GM23338 (cell line): ENCODE data around the gene DOP1B. TPM values are rescaled to one million over a fixed set of nuclear protein-coding genes. Genes with fewer than 3 reads are reported as not detected.
A peak's percentile ranks its signal among the peaks of the same experiment; 100 is the strongest.

Experiments
- ATAC-seq: fragments of 200-7000 bp; cut with Tn5 transposase; 3 replicates; pipeline ENCODE4 v1.9.1; 2020
- DNase-seq: peaks from one replicate; pipeline ENCODE4 v3.0.0-alpha.2; 2015; ENCODE audit warnings: low spot score
- H2AFZ ChIP-seq: fragments of 200-600 bp; sonication (generic); 2 replicates; pipeline ENCODE4 v1.8.0; 2016; ENCODE audit warnings: antibody characterized with exemption, mild to moderate bottlenecking, moderate library complexity
- H3F3A ChIP-seq: fragments of 200-600 bp; sonication (generic); replicated peaks from 2 replicates; pipeline ENCODE4 v1.8.0; 2017; ENCODE audit warnings: antibody characterized with exemption, mixed run types, low read depth
- H3K27ac ChIP-seq: fragments of 200-600 bp; sonication (generic); 2 replicates; pipeline ENCODE4 v1.6.1; 2016; ENCODE audit warnings: low read depth
- H3K27me3 ChIP-seq: fragments of 200-600 bp; sonication (generic); 2 replicates; pipeline ENCODE4 v1.8.0; 2016; ENCODE audit warnings: mild to moderate bottlenecking, mixed run types, moderate library complexity; ENCODE audit not compliant: insufficient read depth
- H3K36me3 ChIP-seq: fragments of 200-600 bp; sonication (generic); 2 replicates; pipeline ENCODE4 v1.8.0; 2016; ENCODE audit warnings: mild to moderate bottlenecking; ENCODE audit not compliant: insufficient read depth
- H3K4me1 ChIP-seq: fragments of 200-600 bp; sonication (generic); 2 replicates; pipeline ENCODE4 v1.8.0; 2016; ENCODE audit warnings: mild to moderate bottlenecking, moderate library complexity; ENCODE audit not compliant: insufficient read depth
- H3K4me2 ChIP-seq: fragments of 200-600 bp; sonication (generic); 2 replicates; pipeline ENCODE4 v1.7.1; 2017; ENCODE audit warnings: mixed run types
- H3K4me3 ChIP-seq: fragments of 200-600 bp; sonication (generic); 2 replicates; pipeline ENCODE4 v1.6.1; 2016; ENCODE audit warnings: mixed run types
- H3K79me2 ChIP-seq: fragments of 200-600 bp; sonication (generic); replicated peaks from 2 replicates; pipeline ENCODE4 v1.8.0; 2017; ENCODE audit warnings: mild to moderate bottlenecking; ENCODE audit not compliant: insufficient read depth
- H3K9me2 ChIP-seq: fragments of 200-600 bp; sonication (generic); 2 replicates; pipeline ENCODE4 v1.8.0; 2017; ENCODE audit not compliant: insufficient read depth
- H4K20me1 ChIP-seq: fragments of 200-600 bp; sonication (generic); replicated peaks from 2 replicates; pipeline ENCODE4 v1.8.0; 2017; ENCODE audit warnings: mild to moderate bottlenecking; ENCODE audit not compliant: insufficient read depth
- H3K27ac Mint-ChIP-seq: 2 replicates; pipeline ENCODE4 v1.8.0; 2020; ENCODE audit warnings: inconsistent platforms, mild to moderate bottlenecking, moderate library complexity, mixed read lengths
- H3K27me3 Mint-ChIP-seq: 3 replicates; pipeline ENCODE4 v1.8.0; 2022; ENCODE audit warnings: low read depth, mild to moderate bottlenecking, moderate library complexity, mixed read lengths, inconsistent platforms; ENCODE audit not compliant: insufficient read depth, poor library complexity
- H3K36me3 Mint-ChIP-seq: 3 replicates; pipeline ENCODE4 v1.8.0; 2021; ENCODE audit warnings: low read depth, mild to moderate bottlenecking, inconsistent platforms, moderate library complexity, mixed read lengths
- H3K4me1 Mint-ChIP-seq: 3 replicates; pipeline ENCODE4 v1.8.0; 2020; ENCODE audit warnings: mild to moderate bottlenecking, inconsistent platforms, mixed read lengths
- H3K4me3 Mint-ChIP-seq: 3 replicates; pipeline ENCODE4 v1.8.0; 2021; ENCODE audit warnings: moderate library complexity, mild to moderate bottlenecking, inconsistent platforms, mixed read lengths
- H3K9me3 Mint-ChIP-seq: 3 replicates; pipeline ENCODE4 v1.8.0; 2020; ENCODE audit warnings: moderate library complexity, mild to moderate bottlenecking, inconsistent platforms, mixed read lengths
- EZH2 ChIP-seq: fragments of 200-600 bp; sonication (generic); IDR thresholded peaks from one replicate; pipeline ENCODE4 v1.8.0; 2017; ENCODE audit warnings: antibody characterized with exemption, mild to moderate bottlenecking, low read depth; ENCODE audit not compliant: unreplicated experiment
- EZH2phosphoT487 ChIP-seq: fragments of 200-600 bp; sonication (generic); IDR thresholded peaks from one replicate; pipeline ENCODE4 v1.8.1; 2018; ENCODE audit warnings: antibody characterized with exemption; ENCODE audit not compliant: unreplicated experiment
- JUNB ChIP-seq: IDR thresholded peaks from one replicate; pipeline ENCODE4 v1.6.1; 2016; ENCODE audit warnings: antibody characterized with exemption; ENCODE audit not compliant: unreplicated experiment
- POLR2AphosphoS5 ChIP-seq: IDR thresholded peaks from 2 replicates; pipeline ENCODE4 v1.6.1; 2016; ENCODE audit warnings: antibody characterized with exemption, low read depth
- STAT1 ChIP-seq: IDR thresholded peaks from one replicate; pipeline ENCODE4 v1.6.1; 2016; ENCODE audit warnings: antibody characterized with exemption; ENCODE audit not compliant: unreplicated experiment
- ZNF331 ChIP-seq: fragments of 250-450 bp; sonication (Bioruptor Pico); IDR thresholded peaks from 2 replicates; pipeline ENCODE4 v1.5.0; 2020; ENCODE audit warnings: low read depth, mild to moderate bottlenecking, moderate library complexity
- polyA plus RNA-seq: library from polyadenylated mRNA; unstranded; fragments of >200 nt; fragmentation: Nextera tagmentation; extraction: Ambion mirVana; gene quantifications from 2 replicates; pipeline ENCODE4 v1.2.1, GENCODE V29; 2016
- total RNA-seq: library from RNA; depleted of rRNA; stranded (reverse); fragments of >200 nt; shearing (Covaris generic); gene quantifications from 2 replicates; pipeline ENCODE4 v1.2.3, GENCODE V29; 2014
- TF ChIP-seq, protein P1 (sequence below): IDR thresholded peaks from one replicate; pipeline ENCODE4 v1.6.1; 2018; ENCODE audit warnings: antibody characterized with exemption; ENCODE audit not compliant: unreplicated experiment
- TF ChIP-seq, protein P2 (sequence below): IDR thresholded peaks from 2 replicates; pipeline ENCODE4 v1.6.1; 2016; ENCODE audit warnings: antibody characterized with exemption
- TF ChIP-seq, protein P3 (sequence below), 2 experiments: fragments of 200-600 bp in 1 of 2; sonication (generic) in 1 of 2; conservative IDR thresholded peaks; 2 replicates each; pipeline versions ENCODE4 v1.5.1 to v1.6.1; 2016 to 2017; ENCODE audit warnings: antibody characterized with exemption in 2 of 2, low read depth in 2 of 2, mild to moderate bottlenecking in 2 of 2, moderate library complexity in 1 of 2

Gene DOP1B
- total and polyA plus RNA-seq, 2 experiments from 2014 or later = 4.9 to 18.0 TPM

DNA sequence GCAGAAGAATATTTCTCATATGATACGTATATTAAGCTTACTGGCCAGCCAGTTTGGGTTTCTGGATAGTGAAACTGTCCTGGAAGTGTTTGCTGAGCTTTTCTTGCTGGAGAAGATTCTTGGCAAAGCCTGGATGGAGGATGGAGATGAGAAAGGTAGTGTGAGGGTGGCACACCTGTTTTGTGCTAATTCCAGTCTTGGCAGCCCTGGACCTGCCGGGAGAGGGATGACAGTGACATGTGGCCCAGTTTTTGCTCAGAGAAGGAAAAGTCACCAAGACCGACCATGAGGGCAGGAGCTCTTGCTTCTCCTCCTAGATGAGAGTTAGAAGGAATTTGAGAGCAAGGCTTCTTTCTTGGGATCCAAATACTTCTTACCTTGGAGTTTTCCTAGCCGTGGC, 34.1 kb downstream of the DOP1B start (continued):
- TF ChIP-seq EZH2phosphoT487 (no peak), JUNB (no peak), POLR2AphosphoS5 (no peak), EZH2 (no peak), STAT1 (no peak)
- TF ChIP-seq, protein P1, sequence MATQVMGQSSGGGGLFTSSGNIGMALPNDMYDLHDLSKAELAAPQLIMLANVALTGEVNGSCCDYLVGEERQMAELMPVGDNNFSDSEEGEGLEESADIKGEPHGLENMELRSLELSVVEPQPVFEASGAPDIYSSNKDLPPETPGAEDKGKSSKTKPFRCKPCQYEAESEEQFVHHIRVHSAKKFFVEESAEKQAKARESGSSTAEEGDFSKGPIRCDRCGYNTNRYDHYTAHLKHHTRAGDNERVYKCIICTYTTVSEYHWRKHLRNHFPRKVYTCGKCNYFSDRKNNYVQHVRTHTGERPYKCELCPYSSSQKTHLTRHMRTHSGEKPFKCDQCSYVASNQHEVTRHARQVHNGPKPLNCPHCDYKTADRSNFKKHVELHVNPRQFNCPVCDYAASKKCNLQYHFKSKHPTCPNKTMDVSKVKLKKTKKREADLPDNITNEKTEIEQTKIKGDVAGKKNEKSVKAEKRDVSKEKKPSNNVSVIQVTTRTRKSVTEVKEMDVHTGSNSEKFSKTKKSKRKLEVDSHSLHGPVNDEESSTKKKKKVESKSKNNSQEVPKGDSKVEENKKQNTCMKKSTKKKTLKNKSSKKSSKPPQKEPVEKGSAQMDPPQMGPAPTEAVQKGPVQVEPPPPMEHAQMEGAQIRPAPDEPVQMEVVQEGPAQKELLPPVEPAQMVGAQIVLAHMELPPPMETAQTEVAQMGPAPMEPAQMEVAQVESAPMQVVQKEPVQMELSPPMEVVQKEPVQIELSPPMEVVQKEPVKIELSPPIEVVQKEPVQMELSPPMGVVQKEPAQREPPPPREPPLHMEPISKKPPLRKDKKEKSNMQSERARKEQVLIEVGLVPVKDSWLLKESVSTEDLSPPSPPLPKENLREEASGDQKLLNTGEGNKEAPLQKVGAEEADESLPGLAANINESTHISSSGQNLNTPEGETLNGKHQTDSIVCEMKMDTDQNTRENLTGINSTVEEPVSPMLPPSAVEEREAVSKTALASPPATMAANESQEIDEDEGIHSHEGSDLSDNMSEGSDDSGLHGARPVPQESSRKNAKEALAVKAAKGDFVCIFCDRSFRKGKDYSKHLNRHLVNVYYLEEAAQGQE = no peak
- TF ChIP-seq, protein P2, sequence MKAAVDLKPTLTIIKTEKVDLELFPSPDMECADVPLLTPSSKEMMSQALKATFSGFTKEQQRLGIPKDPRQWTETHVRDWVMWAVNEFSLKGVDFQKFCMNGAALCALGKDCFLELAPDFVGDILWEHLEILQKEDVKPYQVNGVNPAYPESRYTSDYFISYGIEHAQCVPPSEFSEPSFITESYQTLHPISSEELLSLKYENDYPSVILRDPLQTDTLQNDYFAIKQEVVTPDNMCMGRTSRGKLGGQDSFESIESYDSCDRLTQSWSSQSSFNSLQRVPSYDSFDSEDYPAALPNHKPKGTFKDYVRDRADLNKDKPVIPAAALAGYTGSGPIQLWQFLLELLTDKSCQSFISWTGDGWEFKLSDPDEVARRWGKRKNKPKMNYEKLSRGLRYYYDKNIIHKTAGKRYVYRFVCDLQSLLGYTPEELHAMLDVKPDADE = no peak
- TF ChIP-seq, protein P3, sequence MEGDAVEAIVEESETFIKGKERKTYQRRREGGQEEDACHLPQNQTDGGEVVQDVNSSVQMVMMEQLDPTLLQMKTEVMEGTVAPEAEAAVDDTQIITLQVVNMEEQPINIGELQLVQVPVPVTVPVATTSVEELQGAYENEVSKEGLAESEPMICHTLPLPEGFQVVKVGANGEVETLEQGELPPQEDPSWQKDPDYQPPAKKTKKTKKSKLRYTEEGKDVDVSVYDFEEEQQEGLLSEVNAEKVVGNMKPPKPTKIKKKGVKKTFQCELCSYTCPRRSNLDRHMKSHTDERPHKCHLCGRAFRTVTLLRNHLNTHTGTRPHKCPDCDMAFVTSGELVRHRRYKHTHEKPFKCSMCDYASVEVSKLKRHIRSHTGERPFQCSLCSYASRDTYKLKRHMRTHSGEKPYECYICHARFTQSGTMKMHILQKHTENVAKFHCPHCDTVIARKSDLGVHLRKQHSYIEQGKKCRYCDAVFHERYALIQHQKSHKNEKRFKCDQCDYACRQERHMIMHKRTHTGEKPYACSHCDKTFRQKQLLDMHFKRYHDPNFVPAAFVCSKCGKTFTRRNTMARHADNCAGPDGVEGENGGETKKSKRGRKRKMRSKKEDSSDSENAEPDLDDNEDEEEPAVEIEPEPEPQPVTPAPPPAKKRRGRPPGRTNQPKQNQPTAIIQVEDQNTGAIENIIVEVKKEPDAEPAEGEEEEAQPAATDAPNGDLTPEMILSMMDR (conservative IDR thresholded peaks at IDR 0.05; ENCODE audit: low read depth in 2 of 2) = no peak

DNA sequence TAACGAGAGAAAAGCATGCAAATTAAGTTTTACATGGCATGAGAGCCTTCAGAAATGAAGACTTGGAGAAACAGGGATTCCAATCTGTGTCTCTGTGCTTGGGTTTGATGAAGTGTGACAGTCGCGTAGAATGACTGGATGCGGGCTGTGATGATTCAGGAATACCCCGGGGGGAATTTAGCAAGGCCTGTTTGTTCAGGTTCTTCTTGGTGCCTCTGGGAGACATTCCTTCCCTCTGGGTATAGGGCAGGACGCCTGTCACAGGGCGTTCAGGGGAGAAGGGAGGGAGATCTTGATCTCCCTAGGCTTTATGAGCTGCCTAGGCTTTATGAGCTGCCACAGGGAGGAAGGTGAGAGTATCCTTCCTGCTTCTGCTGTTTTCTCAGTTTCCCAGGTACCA, 36.6 kb downstream of the DOP1B start:
- Histone ChIP-seq H3K79me2 (no peaks in the 10 kb centered on the region), H3K27me3 (no peaks in the 10 kb centered on the region), H3F3A (no peaks in the 10 kb centered on the region), H3K4me1 (no peaks in the 10 kb centered on the region), H3K36me3 (no peaks in the 10 kb centered on the region), H2AFZ (no peak overlapping the region), H3K27ac (no peak overlapping the region), H4K20me1 (no peaks in the 10 kb centered on the region), H3K4me2 (no peak overlapping the region), H3K9me2 (no peaks in the 10 kb centered on the region), H3K4me3 (no peak overlapping the region)
- Mint-ChIP-seq H3K36me3 (no peaks in the 10 kb centered on the region), H3K27me3 (peaks cover 2% of the 10 kb centered on the region), H3K4me1 (peaks cover 2% of the 10 kb centered on the region), H3K27ac (no peak overlapping the region), H3K9me3 (no peaks in the 10 kb centered on the region), H3K4me3 (no peak overlapping the region)
- TF ChIP-seq JUNB (no peak), POLR2AphosphoS5 (no peak), EZH2phosphoT487 (no peak), ZNF331 (CRISPR knock-in tag) (no peak), EZH2 (no peak)
- DNase-seq (no peak), ATAC-seq (peak; percentile 29; the same call in 2 of the 3 replicates)
